HTR-8/SVneo (cell line): ENCODE results near the gene FLNB.
A peak's percentile ranks its signal among the peaks of the same experiment; 100 is the strongest.

Experiments
- DNase-seq: peaks from one replicate; pipeline ENCODE4 v3.0.0; 2011; ENCODE audit warnings: low spot score, mixed read lengths; ENCODE audit not compliant: insufficient read length
- FAIRE-seq: peaks from 2 replicates; lab custom pipeline; 2011; peaks lifted over from hg19 to GRCh38; lab: Jason Lieb, UNC

The FLNB gene

DNA sequence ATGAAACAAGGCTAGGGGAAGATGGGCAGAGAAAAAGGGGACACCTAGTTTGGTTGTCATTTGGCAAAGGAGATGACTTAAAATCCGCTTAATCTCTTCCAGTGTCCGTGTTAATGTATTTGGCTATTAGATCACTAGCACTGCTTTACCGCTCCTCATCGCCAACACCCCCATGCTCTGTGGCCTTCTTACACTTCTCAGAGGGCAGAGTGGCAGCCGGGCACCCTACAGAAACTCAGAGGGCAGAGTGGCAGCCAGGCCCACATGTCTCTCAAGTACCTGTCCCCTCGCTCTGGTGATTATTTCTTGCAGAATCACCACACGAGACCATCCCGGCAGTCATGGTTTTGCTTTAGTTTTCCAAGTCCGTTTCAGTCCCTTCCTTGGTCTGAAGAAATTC, 162.9 kb downstream of the FLNB start:
- no peak for DNase-seq
- FAIRE-seq, result no peak

- DNase-seq (no peak), FAIRE-seq (no peak)
These were observed 164.9 kb downstream of the FLNB start for GRCh38 chr3:58173029-58173668.

GRCh38 chr3:58173669-58174398, 165.6 kb downstream of the FLNB start:
- DNase-seq (peak; percentile 64), FAIRE-seq (peak; percentile 49)

DNA sequence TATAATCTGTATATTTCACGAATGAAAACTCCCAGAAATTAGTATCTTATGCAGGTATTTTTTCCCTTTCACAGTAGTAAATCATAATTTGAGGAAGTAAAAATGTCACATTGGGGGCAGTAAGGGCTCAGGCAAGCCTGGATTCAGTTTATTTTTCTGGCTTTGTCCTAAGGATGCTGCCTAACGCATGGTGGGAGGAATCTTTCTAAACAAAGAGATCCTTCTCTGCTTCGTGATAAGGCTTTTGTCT, 166.9 kb downstream of the FLNB start:
- DNase-seq (no peak), FAIRE-seq (no peak)

- DNase-seq, result no peak
- no peak for FAIRE-seq
These were observed 167.4 kb downstream of the FLNB start for GRCh38 chr3:58175437-58176184.

DNA sequence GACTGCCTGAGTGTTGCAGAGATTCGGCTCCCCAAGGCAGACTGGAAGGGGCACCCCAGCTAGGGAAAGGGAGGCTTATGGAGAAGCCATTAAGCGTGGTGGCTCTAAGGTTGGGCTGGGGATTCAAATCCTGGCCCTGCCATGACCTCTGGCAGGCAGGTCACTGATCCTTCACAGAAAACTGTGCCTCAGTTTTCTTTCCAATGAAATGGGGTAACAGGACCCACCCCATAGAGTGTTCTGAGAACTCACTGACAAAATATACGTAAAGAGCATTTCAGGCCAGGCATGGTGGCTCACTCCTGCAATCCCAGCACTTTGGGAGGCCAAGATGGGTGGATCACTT, 167.9 kb downstream of the FLNB start:
- DNase-seq (no peak), FAIRE-seq (no peak)

GRCh38 chr3:58176827-58177489, 168.7 kb downstream of the FLNB start:
- DNase-seq (no peak), FAIRE-seq (no peak)

- FAIRE-seq (peak; percentile 26), DNase-seq (peak; percentile 75)
These were observed 169.7 kb downstream of the FLNB start for GRCh38 chr3:58177747-58178527.

- FAIRE-seq, result no peak
- no peak for DNase-seq
These were observed 170.5 kb downstream of the FLNB start for GRCh38 chr3:58178528-58179234.

DNA sequence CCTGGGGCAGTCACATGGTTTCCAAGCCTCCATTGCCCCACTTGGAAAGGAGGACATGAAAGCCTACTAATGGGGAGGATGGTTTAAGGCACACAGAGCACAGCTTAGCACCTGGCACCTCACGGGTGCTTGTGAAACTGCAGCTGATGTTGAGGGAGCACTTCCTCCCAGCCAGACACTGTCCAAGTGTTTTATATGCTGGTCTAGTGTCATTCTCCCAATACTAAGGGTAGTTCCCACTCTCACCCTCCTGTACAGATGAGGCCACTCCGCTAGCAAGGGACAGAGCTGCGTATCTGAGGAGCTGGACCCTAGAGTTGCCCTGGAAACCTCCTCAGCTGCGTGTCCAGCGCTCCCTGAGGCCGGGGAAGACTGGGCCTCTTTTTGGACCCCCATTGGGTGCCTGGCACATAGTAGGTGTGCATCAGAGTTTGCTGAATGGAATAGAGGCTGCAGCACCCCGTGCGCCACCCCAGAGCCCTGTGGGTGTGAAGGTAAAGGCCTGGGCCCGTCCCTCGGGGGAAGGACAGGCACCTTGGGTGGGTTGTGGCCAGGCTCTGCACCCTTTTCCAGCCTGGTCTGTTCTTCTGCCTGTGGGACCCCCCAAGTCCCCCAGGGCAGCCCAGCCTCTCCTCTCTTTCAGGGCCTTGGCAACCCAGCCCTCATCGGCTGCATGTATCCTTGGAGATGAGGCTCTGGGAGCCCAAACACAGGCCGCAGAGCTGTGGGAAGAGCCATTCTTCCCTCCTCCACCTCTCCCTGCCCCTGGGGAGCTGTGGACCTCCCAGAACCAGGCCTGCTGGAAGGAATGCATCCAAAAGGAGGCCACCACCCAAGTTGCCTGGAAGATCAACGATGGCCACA, 171.2 kb downstream of the FLNB start:
- DNase-seq (no peak), FAIRE-seq (no peak)

GRCh38 chr3:58180099-58180880, 172.1 kb downstream of the FLNB start:
- DNase-seq (no peak), FAIRE-seq (no peak)

GRCh38 chr3:58180940-58181587, 172.8 kb downstream of the FLNB start:
- no peak for DNase-seq
- no peak for FAIRE-seq

DNA sequence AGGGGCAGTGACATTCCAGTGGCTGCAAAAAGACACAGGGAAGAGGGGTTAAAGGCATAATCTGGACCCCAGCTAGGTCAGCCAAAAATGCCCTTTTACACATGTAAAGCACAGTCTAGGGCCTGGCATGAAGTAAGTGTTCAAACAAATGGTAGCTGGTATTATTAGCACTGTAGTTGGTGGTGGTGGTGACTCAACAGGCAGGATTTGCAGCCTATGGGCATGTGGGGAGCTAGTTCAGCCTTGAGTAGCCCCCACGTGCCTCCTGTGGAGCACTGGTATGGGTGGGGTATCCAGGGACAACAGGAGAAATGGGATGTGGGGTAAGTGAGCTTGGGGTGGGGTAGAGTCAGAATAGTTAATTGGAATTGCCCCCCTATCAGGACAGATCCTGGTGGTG, 175.0 kb downstream of the FLNB start:
- FAIRE-seq (no peak), DNase-seq (no peak)

DNA sequence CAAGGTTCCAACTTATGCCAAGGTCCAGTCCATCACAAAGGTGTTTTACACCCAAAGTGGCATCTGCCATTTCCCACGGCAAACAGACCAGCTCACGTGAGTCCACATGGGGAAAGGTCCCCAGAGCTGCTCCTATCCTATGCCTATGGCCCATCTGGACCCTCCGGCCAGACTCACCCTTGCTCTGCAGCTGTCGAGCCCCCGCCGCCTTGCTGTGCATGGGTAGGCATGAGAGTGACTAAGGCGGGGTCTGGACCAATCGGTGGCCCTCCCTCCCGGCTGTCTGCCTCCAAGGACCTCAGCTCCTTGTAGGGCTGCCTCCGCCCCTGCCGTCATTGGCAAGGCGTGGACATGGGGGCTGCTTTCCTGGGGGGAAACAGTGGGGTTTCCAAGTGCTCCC, 175.7 kb downstream of the FLNB start:
- no peak for FAIRE-seq
- no peak for DNase-seq

GRCh38 chr3:58184309-58184981, 176.2 kb downstream of the FLNB start:
- no peak for DNase-seq
- no peak for FAIRE-seq

- DNase-seq (no peak), FAIRE-seq (no peak)
These were observed 176.7 kb downstream of the FLNB start for GRCh38 chr3:58184982-58185360.

DNA sequence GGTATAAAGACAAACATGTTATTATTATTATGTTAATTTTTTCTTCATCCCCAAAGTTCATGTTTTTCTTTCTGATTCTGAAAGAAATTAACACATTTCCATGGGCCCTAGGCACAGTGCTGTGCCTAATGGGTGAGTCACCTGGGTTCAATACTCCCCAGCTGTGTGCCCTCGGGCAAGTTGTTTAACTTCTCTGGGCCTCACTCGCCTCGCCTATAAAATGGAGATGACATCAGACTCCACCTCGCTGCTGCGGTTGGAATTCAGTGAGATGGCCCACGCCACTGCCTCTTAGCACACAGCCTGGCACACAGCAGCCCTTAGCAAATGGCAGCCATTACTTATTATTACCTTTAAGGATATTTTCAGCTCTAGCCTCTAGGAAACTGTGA, 179.9 kb downstream of the FLNB start:
- DNase-seq (no peak), FAIRE-seq (peak; percentile 59)
